Peyer's patch (tissue), 4 donors: ENCODE results near the gene ATXN7L3B.

Experiments used
- POLR2A ChIP-seq, 2 donors: fragments of 450-650 bp; IDR thresholded peaks; one replicate each; pipeline ENCODE4 v1.5.1; 2017; ENCODE audit warnings: antibody characterized with exemption in 2 of 2, mild to moderate bottlenecking in 2 of 2, moderate library complexity in 2 of 2
- TF ChIP-seq, protein P1 (sequence below), 6 experiments: fragments of 450-650 bp in 4 of 6; fragments of 200-600 bp in 2 of 6; sonication (generic) in 1 of 6; IDR thresholded peaks; one replicate each; pipeline ENCODE4 v1.5.1; 2017 to 2019; ENCODE audit warnings: antibody characterized with exemption in 6 of 6, mild to moderate bottlenecking in 3 of 6, moderate library complexity in 1 of 6

DNA sequence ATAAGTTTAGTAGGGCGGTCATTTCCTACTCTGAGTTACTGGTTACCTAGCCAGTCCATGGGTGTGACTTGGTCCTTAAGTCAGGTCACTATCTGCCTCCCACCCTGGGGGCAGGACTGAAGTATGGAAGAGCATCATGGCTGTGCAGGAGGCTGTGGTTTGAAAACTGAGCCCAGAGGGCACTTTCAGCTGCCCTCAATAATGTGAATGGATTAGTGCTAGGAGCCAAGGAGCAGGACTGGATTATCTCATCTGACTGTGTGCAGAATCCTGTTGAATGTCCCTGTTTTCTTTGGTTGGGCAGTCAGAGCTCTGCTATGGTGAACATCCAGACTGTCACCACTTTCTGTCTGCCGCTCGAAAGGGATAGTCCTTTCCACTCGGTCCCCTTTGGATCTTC lies 1.6 kb downstream of the ATXN7L3B start:
- TF ChIP-seq, protein P1, sequence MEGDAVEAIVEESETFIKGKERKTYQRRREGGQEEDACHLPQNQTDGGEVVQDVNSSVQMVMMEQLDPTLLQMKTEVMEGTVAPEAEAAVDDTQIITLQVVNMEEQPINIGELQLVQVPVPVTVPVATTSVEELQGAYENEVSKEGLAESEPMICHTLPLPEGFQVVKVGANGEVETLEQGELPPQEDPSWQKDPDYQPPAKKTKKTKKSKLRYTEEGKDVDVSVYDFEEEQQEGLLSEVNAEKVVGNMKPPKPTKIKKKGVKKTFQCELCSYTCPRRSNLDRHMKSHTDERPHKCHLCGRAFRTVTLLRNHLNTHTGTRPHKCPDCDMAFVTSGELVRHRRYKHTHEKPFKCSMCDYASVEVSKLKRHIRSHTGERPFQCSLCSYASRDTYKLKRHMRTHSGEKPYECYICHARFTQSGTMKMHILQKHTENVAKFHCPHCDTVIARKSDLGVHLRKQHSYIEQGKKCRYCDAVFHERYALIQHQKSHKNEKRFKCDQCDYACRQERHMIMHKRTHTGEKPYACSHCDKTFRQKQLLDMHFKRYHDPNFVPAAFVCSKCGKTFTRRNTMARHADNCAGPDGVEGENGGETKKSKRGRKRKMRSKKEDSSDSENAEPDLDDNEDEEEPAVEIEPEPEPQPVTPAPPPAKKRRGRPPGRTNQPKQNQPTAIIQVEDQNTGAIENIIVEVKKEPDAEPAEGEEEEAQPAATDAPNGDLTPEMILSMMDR (IDR thresholded peaks at IDR 0.05) = no peak
- no peak for TF ChIP-seq POLR2A (IDR thresholded peaks at IDR 0.05)
